HFF-Myc (cell line): Measurements from ENCODE around the gene PEX26.

Experiments
- DNase-seq: peaks from one replicate; pipeline ENCODE4 v3.0.0-alpha.2; 2011; ENCODE audit warnings: low read depth; ENCODE audit errors: extremely low read depth
- H3K4me3 ChIP-seq: replicated peaks from 2 replicates; pipeline ENCODE4 v1.5.1; 2011; ENCODE audit warnings: low read depth, mild to moderate bottlenecking, control low read depth, low read length
- CTCF ChIP-seq: IDR thresholded peaks from 2 replicates; pipeline ENCODE4 v1.5.1; 2012; ENCODE audit warnings: mild to moderate bottlenecking, low read depth, low read length, control low read depth; ENCODE audit errors: missing control alignments

PEX26 gene

DNA sequence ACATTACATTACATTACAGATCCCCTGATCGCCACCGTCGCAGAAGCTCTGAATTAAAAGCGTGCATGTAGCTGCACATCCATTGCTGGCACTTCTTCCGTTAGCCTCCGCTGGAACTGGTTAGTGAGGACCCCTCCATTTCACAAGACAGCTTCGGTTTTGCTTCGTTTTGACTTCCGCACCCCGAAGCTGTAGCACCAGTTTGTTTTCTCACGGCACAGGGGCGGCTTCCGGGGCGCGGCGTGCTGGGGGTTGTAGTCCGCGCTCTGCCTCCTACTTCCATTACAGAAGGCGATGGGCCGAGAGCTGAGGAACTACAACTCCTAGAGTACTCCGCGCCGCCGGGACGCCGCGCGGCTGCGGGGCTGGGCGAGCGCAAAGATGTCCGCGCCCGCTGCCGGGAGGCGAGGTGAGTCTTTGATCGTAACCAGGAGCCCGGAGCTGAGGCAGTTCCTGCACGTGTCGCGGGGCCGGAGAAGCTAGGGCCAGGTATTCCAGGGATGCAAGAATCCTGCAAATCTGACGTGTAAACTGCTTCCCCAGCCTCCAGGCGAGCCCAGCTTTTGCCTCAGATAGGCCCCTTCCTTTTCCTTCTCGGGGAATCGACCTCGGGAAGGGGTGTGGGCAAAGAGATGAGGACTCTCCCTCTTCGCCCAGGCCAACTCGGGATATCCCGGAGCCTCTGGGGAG lies at the start of gene PEX26:
Gene PEX26, plus strand, starts transcription at position 352 of the 690 bp plus-strand sequence. CDS start 387 bp downstream, outside the sequence.
- peak; percentile 76 for DNase-seq
- H3K4me3 ChIP-seq = peak within 1 kb of the TSS; percentile 77
- no peak for TF ChIP-seq CTCF

GRCh38 chr22:18028817-18029527 lies 48.8 kb upstream of the PEX26 start:
- TF ChIP-seq CTCF = no peak
- no peak overlapping the region for H3K4me3 ChIP-seq
- no peak for DNase-seq

DNA sequence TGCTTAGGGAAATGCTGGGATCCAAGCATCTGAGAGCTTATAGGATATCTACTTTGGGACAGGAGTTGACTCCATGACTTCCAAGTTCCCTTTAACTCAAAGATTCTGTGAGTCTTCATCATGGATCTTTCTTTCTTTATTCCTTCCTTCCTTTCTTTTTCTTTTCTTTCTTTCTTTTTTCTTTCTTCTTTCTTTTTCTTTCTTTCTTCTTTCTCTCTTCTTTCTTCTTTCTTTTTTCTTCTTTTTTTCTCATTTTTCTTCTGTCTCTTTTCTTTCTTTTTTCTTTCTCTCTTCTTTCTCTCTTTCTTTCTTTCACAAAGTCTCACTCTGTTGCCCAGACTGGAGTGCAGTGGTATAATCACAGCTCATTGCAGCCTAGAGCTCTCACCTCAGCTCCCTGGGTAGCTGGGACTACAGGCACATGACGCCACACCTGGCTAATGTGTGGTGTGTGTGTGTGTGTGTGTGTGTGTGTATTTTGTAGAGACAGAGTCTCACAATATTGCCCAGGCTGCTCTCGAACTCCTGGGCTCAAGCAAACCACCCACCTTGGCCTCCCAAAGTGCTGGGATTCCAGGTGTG lies 48.0 kb upstream of the PEX26 start:
- TF ChIP-seq CTCF = no peak
- no peak overlapping the region for H3K4me3 ChIP-seq
- no peak for DNase-seq

DNA sequence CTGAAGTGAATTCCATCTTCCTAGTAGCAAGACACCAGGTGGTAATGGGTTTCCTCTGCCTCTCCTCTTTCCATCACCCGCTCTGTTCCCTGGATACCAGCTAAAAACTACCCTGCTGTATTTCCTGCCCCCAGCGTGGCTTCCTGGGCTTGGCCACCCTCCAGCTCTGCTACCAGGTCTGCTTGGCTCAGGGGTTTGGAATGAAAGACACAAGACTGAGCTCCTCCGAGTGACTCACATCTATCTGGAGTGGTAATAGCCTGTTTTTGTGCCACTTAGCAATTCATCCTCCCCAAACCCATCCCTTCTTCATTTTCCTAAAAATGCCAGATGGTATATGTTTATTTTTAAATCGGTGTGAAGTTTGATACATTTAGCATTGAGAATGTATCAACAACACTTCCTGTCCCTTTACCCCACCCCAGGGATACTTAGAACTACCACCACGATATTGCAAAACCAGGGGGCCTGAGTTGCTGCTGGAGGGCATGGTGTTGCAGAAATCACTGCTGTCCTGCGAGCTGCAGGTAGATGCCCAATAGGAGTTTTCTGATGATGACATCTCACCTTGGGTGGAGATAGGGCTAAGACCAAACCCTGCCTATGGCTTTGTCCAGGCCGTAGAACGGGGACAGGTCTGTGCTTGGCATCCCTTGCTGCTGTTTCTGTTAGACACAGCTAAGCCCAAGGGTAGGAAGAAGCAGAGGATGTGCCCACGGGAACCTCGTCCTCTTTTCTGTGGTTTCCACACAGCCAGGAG lies 45.9 kb upstream of the PEX26 start:
- TF ChIP-seq CTCF = no peak
- H3K4me3 ChIP-seq = peak overlapping the region; percentile 10; the same call in 1 of the 2 replicates
- peak; percentile 90 for DNase-seq

DNA sequence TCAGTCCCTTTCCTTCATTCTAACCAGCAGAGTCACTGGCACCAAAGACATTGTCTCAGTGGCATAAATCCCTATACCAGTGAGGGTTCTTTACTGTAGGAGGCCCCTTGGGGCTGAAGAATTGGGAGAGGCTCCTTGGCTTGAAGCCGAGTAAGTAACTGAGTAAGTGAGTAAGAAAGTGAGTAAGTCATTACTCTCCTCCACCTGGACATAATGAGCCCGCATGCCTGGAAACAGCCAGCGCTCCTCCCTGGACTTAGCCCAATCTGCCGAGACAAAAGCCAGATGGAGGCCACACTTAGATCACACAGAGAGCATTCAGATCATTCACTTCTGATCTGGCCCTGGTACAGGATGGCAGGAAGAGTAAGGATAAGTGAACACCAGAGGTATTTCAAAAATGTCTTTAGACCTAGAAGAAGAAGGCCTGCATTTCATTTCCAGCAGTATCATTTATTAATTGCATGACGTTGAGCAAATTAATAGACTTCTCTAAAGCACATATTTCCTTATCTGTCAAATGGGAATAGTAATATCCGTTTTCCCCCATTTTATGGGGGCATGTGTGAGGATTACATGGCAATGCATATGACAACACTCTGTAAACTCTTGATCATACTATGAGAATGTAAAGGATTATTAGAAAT lies 45.2 kb upstream of the PEX26 start:
- DNase-seq = peak; percentile 80
- TF ChIP-seq CTCF = no peak

More for the DNA sequence above, 45.2 kb upstream of the PEX26 start:
- no peak overlapping the region for H3K4me3 ChIP-seq
